ENCODE data around the gene C1QTNF1. TPM values are rescaled to one million over a fixed set of nuclear protein-coding genes. Genes with fewer than 3 reads are reported as not detected.

C1QTNF1 gene
- total and polyA plus RNA-seq, 2 donors (not counting 3 experiments of a cell fraction or from before 2014, with no cell fraction given): 2.5 to 4.0 TPM

DNA sequence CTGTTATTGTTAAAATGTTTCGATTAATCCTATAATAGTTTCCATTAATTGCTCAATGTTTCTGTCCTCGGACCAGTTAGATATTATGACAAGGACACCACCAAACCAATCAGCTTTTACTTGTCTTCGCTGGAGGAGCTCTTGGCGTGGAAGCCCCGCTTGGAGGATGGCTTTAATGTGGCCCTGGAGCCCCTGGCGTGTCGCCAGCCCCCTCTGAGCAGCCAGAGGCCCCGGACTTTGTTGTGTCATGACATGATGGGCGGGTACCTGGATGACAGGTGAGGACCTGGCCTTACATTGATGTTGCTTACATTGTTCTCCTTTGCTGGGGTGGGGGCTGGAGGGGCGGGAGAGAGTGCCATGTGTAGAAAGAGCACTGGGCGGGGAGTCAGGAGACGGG is 53.6 kb downstream of the C1QTNF1 start:
- Histone ChIP-seq H3K9ac (replicated peaks; ENCODE audit: extremely low read depth, insufficient read depth, low read length) (no peak overlapping the region), H3K4me1 (ENCODE audit: control insufficient read depth, extremely low read depth, insufficient read depth, low read length) (peaks cover 8% of the 10 kb centered on the region), H3K4me2 (ENCODE audit: insufficient read depth, low read length) (no peak overlapping the region), H3K9me1 (replicated peaks; ENCODE audit: control insufficient read depth, extremely low read depth, insufficient read depth, low read length) (no peaks in the 10 kb centered on the region), H3K27me3 (ENCODE audit: control insufficient read depth in 2 of 2, insufficient read depth in 2 of 2, low read length in 2 of 2) (no peaks in the 10 kb centered on the region), H3K36me3 (ENCODE audit: control insufficient read depth in 2 of 2, extremely low read depth in 1 of 2, insufficient read depth in 2 of 2, low read length in 2 of 2) (peaks cover 0 to 16% of the 10 kb centered on the region in 2 experiments), H2AFZ (ENCODE audit: low read depth, low read length) (no peak overlapping the region), H3K27ac (ENCODE audit: insufficient read depth, low read depth, low read length) (no peak overlapping the region), H3K4me3 (replicated peaks in 1 of 3; ENCODE audit: insufficient read depth in 1 of 3, low read depth in 1 of 3, low read length in 3 of 3) (no peak overlapping the region), H3K79me2 (ENCODE audit: control insufficient read depth, insufficient read depth, low read length) (no peaks in the 10 kb centered on the region), H4K20me1 (replicated peaks; ENCODE audit: control insufficient read depth, extremely low read depth, insufficient read depth, low read length) (no peaks in the 10 kb centered on the region), H3K9me3 (replicated peaks; ENCODE audit: control insufficient read depth, insufficient read depth, low read length) (no peaks in the 10 kb centered on the region)
- intact Hi-C loops (cut with micrococcal nuclease) (no loop called here), dilution Hi-C loops (cut with MboI; ENCODE audit: extremely low pct_ligation_motif_present, low sequenced_read_pairs) (no loop called here)
- DNase-seq (ENCODE audit: low read depth, low spot score) (no peak), FAIRE-seq (no peak)
- CTCF ChIA-PET: interaction anchor here (1.0 to 14.1 kb wide), 2 partner anchors 32 to 314 kb away, joined by 4 to 428 read pairs; no protein-coding TSS in a partner anchor
- POLR2A ChIA-PET: no interaction called here
- no peak for TF ChIP-seq GATA2 (IDR thresholded peaks at IDR 0.05; ENCODE audit: insufficient read depth, insufficient read length, low read depth, low read length)
- TF ChIP-seq POLR2A (IDR thresholded peaks at IDR 0.05; ENCODE audit: low read depth, low read length): no peak
- TF ChIP-seq FOS (IDR thresholded peaks at IDR 0.05; ENCODE audit: borderline replicate concordance, insufficient read depth, low read length): no peak
- TF ChIP-seq MYC (IDR thresholded peaks at IDR 0.05; ENCODE audit: low read depth, low read length): no peak
- TF ChIP-seq, protein P1, sequence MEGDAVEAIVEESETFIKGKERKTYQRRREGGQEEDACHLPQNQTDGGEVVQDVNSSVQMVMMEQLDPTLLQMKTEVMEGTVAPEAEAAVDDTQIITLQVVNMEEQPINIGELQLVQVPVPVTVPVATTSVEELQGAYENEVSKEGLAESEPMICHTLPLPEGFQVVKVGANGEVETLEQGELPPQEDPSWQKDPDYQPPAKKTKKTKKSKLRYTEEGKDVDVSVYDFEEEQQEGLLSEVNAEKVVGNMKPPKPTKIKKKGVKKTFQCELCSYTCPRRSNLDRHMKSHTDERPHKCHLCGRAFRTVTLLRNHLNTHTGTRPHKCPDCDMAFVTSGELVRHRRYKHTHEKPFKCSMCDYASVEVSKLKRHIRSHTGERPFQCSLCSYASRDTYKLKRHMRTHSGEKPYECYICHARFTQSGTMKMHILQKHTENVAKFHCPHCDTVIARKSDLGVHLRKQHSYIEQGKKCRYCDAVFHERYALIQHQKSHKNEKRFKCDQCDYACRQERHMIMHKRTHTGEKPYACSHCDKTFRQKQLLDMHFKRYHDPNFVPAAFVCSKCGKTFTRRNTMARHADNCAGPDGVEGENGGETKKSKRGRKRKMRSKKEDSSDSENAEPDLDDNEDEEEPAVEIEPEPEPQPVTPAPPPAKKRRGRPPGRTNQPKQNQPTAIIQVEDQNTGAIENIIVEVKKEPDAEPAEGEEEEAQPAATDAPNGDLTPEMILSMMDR (IDR thresholded peaks at IDR 0.05; ENCODE audit: extremely low read depth in 1 of 2, insufficient read depth in 1 of 2, low read depth in 1 of 2, low read length in 2 of 2): no peak
- TF ChIP-seq JUN (IDR thresholded peaks at IDR 0.05; ENCODE audit: borderline replicate concordance, insufficient read depth, insufficient read length, low read depth): no peak
- TF ChIP-seq, protein P2, sequence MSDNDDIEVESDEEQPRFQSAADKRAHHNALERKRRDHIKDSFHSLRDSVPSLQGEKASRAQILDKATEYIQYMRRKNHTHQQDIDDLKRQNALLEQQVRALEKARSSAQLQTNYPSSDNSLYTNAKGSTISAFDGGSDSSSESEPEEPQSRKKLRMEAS (IDR thresholded peaks at IDR 0.05; ENCODE audit: insufficient read depth, insufficient read length): no peak
- no peak for TF ChIP-seq POLR2AphosphoS5 (IDR thresholded peaks at IDR 0.05; ENCODE audit: insufficient read depth, low read depth, low read length)
- no peak for TF ChIP-seq EZH2 (IDR thresholded peaks at IDR 0.05; ENCODE audit: borderline replicate concordance, low read depth, low read length, severe bottlenecking)
- no TSS peak for BruUV-seq (replicated peaks)
